HepG2 (cell line): ENCODE data around the gene ACSL4. TPM values are rescaled to one million over a fixed set of nuclear protein-coding genes. Genes with fewer than 3 reads are reported as not detected.

Experiments
- NONO ChIP-seq, 2 experiments: fragments of 450-650 bp in 1 of 2; sonication (generic) in 1 of 2; formaldehyde crosslinking in 1 of 2; IDR thresholded peaks in 1 of 2; conservative IDR thresholded peaks in 1 of 2; 2 replicates each; pipeline versions ENCODE4 v1.6.1 to v1.8.0; 2017 to 2022; ENCODE audit warnings: mild to moderate bottlenecking in 1 of 2, missing genetic modification reagents in 1 of 2, moderate library complexity in 1 of 2
- POGZ ChIP-seq: sonication (generic); formaldehyde crosslinking; IDR thresholded peaks from 2 replicates; pipeline ENCODE4 v1.4.0; 2020; ENCODE audit warnings: mild to moderate bottlenecking, missing genetic modification reagents
- RORA ChIP-seq: sonication (generic); formaldehyde crosslinking; IDR thresholded peaks from 2 replicates; pipeline ENCODE4 v1.5.0; 2020; ENCODE audit warnings: mild to moderate bottlenecking, missing genetic modification reagents, moderate library complexity
- ZEB1 ChIP-seq: IDR thresholded peaks from 2 replicates; pipeline ENCODE4 v1.6.1; 2012; ENCODE audit warnings: mild to moderate bottlenecking, low read depth, inconsistent platforms; ENCODE audit not compliant: insufficient replicate concordance
- ZNF446 ChIP-seq: sonication (generic); formaldehyde crosslinking; IDR thresholded peaks from 2 replicates; pipeline ENCODE4 v1.5.0; 2020; ENCODE audit warnings: mild to moderate bottlenecking, missing genetic modification reagents
- ZNF501 ChIP-seq: sonication (generic); formaldehyde crosslinking; IDR thresholded peaks from 2 replicates; pipeline ENCODE4 v1.5.1; 2020; ENCODE audit warnings: mild to moderate bottlenecking, moderate library complexity, missing genetic modification reagents
- ZNF879 ChIP-seq: sonication (generic); formaldehyde crosslinking; IDR thresholded peaks from 2 replicates; pipeline ENCODE4 v1.8.1; 2023; ENCODE audit warnings: missing genetic modification reagents
- polyA plus RNA-seq, 8 experiments: library from polyadenylated mRNA; depleted of rRNA in 3 of 8; stranded (reverse) in 7 of 8; unstranded in 1 of 8; fragments of >200 nt; fragmentation: Illumina TruSeq in 4 of 8; extraction: Trizol in 4 of 8; gene quantifications; 2 replicates each; pipeline versions ENCODE4 v1.2.1 to v1.2.3, GENCODE V29; 2011 to 2016; ENCODE audit warnings: low read depth in 4 of 8, missing spikeins in 1 of 8, mixed read lengths in 1 of 8; ENCODE audit not compliant: insufficient read depth in 1 of 8
- total RNA-seq, 5 experiments: library from RNA; depleted of rRNA; stranded (reverse); fragments of >200 nt; fragmentation: Illumina TruSeq; extraction: Trizol; gene quantifications; 2 replicates each; pipeline ENCODE4 v1.2.3, GENCODE V29; 2016; ENCODE audit warnings: low read depth in 1 of 5
- TF ChIP-seq, protein P1 (sequence below): sonication (generic); formaldehyde crosslinking; IDR thresholded peaks from 2 replicates; pipeline ENCODE4 v1.4.0; 2020; ENCODE audit warnings: missing genetic modification reagents
- TF ChIP-seq, protein P2 (sequence below): IDR thresholded peaks from 2 replicates; pipeline ENCODE4 v1.6.1; 2018; ENCODE audit warnings: missing genetic modification reagents, mild to moderate bottlenecking, missing compliant biosample characterization
- TF ChIP-seq, protein P3 (sequence below): sonication (generic); formaldehyde crosslinking; IDR thresholded peaks from 2 replicates; pipeline ENCODE4 v1.4.0; 2020; ENCODE audit warnings: missing genetic modification reagents
- TF ChIP-seq, protein P4 (sequence below): sonication (generic); formaldehyde crosslinking; IDR thresholded peaks from 2 replicates; pipeline ENCODE4 v1.5.1; 2020; ENCODE audit warnings: mild to moderate bottlenecking, moderate library complexity, missing genetic modification reagents
- TF ChIP-seq, protein P5 (sequence below): sonication (generic); formaldehyde crosslinking; IDR thresholded peaks from 2 replicates; pipeline ENCODE4 v1.4.0; 2020; ENCODE audit warnings: mild to moderate bottlenecking, missing genetic modification reagents

Gene ACSL4
- total and polyA plus RNA-seq, 2 of the 13 experiments (the other 11 are each of a cell fraction or from before 2014, with no cell fraction given), result 207 to 316 TPM

DNA sequence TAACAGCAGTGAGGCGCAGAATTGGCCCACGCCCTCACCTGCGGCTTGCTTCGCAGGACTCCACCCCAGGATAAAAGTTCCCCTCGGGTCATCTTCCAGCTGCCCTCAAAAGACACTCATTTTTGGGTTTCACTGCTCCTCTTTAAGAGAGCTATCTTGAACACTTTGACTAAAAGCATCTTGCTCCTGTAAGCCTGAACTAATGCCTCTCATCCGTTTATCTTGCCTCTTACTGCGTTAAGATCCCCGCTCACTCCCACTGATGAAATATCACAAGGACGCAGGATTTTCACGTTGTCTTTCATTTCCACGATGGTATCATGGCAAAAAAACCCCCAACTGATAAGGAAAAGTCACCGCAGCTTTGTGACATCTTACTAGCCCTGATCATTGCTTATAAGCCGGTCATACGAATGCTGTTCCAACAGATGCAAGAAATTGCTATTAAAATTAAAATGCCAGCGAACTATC is 591 bp upstream of the ACSL4 start (continued):
- TF ChIP-seq, protein P1, sequence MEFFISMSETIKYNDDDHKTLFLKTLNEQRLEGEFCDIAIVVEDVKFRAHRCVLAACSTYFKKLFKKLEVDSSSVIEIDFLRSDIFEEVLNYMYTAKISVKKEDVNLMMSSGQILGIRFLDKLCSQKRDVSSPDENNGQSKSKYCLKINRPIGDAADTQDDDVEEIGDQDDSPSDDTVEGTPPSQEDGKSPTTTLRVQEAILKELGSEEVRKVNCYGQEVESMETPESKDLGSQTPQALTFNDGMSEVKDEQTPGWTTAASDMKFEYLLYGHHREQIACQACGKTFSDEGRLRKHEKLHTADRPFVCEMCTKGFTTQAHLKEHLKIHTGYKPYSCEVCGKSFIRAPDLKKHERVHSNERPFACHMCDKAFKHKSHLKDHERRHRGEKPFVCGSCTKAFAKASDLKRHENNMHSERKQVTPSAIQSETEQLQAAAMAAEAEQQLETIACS, result no peak
- TF ChIP-seq ZNF879 (CRISPR knock-in tag) (no peak), ZNF446 (CRISPR knock-in tag) (no peak), POGZ (CRISPR knock-in tag) (no peak), RORA (CRISPR knock-in tag) (no peak), ZEB1 (peak; percentile 40), ZNF501 (CRISPR knock-in tag) (0 out of 2 replicates have a peak, but pooled peaks have one; percentile 45), NONO (IDR thresholded peaks at IDR 0.05) (no peak), NONO (CRISPR knock-in tag; conservative IDR thresholded peaks at IDR 0.05) (no peak)
- TF ChIP-seq, protein P2, sequence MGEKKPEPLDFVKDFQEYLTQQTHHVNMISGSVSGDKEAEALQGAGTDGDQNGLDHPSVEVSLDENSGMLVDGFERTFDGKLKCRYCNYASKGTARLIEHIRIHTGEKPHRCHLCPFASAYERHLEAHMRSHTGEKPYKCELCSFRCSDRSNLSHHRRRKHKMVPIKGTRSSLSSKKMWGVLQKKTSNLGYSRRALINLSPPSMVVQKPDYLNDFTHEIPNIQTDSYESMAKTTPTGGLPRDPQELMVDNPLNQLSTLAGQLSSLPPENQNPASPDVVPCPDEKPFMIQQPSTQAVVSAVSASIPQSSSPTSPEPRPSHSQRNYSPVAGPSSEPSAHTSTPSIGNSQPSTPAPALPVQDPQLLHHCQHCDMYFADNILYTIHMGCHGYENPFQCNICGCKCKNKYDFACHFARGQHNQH (CRISPR knock-in tag), result 0 out of 2 replicates have a peak, but pooled peaks have one; percentile 4
- TF ChIP-seq, protein P3, sequence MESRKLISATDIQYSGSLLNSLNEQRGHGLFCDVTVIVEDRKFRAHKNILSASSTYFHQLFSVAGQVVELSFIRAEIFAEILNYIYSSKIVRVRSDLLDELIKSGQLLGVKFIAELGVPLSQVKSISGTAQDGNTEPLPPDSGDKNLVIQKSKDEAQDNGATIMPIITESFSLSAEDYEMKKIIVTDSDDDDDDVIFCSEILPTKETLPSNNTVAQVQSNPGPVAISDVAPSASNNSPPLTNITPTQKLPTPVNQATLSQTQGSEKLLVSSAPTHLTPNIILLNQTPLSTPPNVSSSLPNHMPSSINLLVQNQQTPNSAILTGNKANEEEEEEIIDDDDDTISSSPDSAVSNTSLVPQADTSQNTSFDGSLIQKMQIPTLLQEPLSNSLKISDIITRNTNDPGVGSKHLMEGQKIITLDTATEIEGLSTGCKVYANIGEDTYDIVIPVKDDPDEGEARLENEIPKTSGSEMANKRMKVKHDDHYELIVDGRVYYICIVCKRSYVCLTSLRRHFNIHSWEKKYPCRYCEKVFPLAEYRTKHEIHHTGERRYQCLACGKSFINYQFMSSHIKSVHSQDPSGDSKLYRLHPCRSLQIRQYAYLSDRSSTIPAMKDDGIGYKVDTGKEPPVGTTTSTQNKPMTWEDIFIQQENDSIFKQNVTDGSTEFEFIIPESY (CRISPR knock-in tag), result no peak
- TF ChIP-seq, protein P4, sequence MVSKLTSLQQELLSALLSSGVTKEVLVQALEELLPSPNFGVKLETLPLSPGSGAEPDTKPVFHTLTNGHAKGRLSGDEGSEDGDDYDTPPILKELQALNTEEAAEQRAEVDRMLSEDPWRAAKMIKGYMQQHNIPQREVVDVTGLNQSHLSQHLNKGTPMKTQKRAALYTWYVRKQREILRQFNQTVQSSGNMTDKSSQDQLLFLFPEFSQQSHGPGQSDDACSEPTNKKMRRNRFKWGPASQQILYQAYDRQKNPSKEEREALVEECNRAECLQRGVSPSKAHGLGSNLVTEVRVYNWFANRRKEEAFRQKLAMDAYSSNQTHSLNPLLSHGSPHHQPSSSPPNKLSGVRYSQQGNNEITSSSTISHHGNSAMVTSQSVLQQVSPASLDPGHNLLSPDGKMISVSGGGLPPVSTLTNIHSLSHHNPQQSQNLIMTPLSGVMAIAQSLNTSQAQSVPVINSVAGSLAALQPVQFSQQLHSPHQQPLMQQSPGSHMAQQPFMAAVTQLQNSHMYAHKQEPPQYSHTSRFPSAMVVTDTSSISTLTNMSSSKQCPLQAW (CRISPR knock-in tag), result no peak
- TF ChIP-seq, protein P5, sequence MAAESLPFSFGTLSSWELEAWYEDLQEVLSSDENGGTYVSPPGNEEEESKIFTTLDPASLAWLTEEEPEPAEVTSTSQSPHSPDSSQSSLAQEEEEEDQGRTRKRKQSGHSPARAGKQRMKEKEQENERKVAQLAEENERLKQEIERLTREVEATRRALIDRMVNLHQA (CRISPR knock-in tag), result no peak
